ENCODE results near the gene CCNY. TPM values are rescaled to one million over a fixed set of nuclear protein-coding genes. Genes with fewer than 3 reads are reported as not detected.

The CCNY gene
- total and polyA plus RNA-seq, 2 of the 13 experiments (the other 11 are each of a cell fraction or from before 2014, with no cell fraction given) = 48.2 to 54.7 TPM

DNA sequence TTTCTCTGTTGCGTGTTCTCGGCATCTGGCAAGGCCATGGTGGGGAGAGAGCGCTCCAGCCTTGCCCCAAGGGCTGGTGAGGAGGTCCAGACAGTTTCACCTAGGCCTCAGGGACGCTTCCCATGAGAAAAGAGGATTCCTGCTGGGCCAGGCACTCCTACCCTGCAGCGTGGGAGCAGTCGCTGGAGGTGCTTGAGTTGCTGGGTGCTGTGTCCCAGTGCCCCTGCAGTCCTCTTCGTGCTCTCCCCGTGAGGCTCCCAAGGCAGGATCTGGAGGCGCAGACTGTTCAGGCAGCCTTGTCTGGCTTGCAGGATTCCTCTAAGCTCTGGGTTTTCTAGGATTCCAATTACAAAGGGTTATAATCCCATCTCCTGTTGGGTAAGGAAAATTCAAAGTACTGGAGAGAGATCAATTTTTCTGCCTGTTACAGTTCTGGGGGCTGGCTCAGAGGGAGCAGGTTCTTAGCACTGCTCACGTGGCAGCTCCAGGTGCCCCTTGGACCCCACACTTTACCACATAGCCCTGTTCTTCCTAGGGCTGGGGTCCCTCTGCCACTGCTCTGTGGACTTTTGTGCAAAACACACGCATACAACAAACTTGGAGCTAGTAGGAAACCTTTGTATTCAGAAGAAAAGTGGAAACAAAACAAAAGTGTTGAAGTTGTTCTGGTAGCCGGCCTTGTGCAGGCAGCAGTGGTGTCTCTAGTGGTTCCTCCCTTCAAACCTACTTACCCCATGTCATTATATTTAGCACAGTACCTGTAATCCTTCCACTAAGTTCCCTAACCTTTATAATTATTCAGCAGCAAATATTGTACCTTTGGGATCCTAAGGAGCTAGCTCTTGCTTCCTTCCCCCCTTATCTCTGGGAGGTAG lies 60.5 kb downstream of the CCNY start (continued):
- TF ChIP-seq MBNL3 (CRISPR knock-in tag; conservative IDR thresholded peaks at IDR 0.05) (no peak), ZNF446 (CRISPR knock-in tag; IDR thresholded peaks at IDR 0.05) (no peak), ZBTB7A (CRISPR knock-in tag; IDR thresholded peaks at IDR 0.05) (no peak), SSRP1 (CRISPR knock-in tag; IDR thresholded peaks at IDR 0.05) (no peak), GATA4 (IDR thresholded peaks at IDR 0.05; ENCODE audit: borderline replicate concordance, low read depth) (no peak), YEATS4 (CRISPR knock-in tag; IDR thresholded peaks at IDR 0.05; ENCODE audit: borderline replicate concordance) (no peak), ESRRA (CRISPR knock-in tag; IDR thresholded peaks at IDR 0.05; ENCODE audit: low read depth) (no peak), ZNF7 (CRISPR knock-in tag; IDR thresholded peaks at IDR 0.05) (no peak), NR2F6 (IDR thresholded peaks at IDR 0.05) (0 out of 2 replicates have a peak, but pooled peaks have one; percentile 9), NR2F6 (CRISPR knock-in tag; IDR thresholded peaks at IDR 0.05) (no peak), SAP130 (CRISPR knock-in tag; IDR thresholded peaks at IDR 0.05; ENCODE audit: low read depth) (no peak), KMT2B (CRISPR knock-in tag; IDR thresholded peaks at IDR 0.05) (no peak)
- TF ChIP-seq, protein P1, sequence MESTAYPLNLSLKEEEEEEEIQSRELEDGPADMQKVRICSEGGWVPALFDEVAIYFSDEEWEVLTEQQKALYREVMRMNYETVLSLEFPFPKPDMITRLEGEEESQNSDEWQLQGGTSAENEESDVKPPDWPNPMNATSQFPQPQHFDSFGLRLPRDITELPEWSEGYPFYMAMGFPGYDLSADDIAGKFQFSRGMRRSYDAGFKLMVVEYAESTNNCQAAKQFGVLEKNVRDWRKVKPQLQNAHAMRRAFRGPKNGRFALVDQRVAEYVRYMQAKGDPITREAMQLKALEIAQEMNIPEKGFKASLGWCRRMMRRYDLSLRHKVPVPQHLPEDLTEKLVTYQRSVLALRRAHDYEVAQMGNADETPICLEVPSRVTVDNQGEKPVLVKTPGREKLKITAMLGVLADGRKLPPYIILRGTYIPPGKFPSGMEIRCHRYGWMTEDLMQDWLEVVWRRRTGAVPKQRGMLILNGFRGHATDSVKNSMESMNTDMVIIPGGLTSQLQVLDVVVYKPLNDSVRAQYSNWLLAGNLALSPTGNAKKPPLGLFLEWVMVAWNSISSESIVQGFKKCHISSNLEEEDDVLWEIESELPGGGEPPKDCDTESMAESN (CRISPR knock-in tag; conservative IDR thresholded peaks at IDR 0.05) = no peak
- TF ChIP-seq, protein P2, sequence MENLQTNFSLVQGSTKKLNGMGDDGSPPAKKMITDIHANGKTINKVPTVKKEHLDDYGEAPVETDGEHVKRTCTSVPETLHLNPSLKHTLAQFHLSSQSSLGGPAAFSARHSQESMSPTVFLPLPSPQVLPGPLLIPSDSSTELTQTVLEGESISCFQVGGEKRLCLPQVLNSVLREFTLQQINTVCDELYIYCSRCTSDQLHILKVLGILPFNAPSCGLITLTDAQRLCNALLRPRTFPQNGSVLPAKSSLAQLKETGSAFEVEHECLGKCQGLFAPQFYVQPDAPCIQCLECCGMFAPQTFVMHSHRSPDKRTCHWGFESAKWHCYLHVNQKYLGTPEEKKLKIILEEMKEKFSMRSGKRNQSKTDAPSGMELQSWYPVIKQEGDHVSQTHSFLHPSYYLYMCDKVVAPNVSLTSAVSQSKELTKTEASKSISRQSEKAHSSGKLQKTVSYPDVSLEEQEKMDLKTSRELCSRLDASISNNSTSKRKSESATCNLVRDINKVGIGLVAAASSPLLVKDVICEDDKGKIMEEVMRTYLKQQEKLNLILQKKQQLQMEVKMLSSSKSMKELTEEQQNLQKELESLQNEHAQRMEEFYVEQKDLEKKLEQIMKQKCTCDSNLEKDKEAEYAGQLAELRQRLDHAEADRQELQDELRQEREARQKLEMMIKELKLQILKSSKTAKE (CRISPR knock-in tag; IDR thresholded peaks at IDR 0.05; ENCODE audit: borderline replicate concordance) = no peak
- TF ChIP-seq, protein P3, sequence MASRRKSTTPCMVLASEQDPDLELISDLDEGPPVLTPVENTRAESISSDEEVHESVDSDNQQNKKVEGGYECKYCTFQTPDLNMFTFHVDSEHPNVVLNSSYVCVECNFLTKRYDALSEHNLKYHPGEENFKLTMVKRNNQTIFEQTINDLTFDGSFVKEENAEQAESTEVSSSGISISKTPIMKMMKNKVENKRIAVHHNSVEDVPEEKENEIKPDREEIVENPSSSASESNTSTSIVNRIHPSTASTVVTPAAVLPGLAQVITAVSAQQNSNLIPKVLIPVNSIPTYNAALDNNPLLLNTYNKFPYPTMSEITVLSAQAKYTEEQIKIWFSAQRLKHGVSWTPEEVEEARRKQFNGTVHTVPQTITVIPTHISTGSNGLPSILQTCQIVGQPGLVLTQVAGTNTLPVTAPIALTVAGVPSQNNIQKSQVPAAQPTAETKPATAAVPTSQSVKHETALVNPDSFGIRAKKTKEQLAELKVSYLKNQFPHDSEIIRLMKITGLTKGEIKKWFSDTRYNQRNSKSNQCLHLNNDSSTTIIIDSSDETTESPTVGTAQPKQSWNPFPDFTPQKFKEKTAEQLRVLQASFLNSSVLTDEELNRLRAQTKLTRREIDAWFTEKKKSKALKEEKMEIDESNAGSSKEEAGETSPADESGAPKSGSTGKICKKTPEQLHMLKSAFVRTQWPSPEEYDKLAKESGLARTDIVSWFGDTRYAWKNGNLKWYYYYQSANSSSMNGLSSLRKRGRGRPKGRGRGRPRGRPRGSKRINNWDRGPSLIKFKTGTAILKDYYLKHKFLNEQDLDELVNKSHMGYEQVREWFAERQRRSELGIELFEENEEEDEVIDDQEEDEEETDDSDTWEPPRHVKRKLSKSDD (CRISPR knock-in tag; IDR thresholded peaks at IDR 0.05; ENCODE audit: low read depth) = no peak
- TF ChIP-seq, protein P4, sequence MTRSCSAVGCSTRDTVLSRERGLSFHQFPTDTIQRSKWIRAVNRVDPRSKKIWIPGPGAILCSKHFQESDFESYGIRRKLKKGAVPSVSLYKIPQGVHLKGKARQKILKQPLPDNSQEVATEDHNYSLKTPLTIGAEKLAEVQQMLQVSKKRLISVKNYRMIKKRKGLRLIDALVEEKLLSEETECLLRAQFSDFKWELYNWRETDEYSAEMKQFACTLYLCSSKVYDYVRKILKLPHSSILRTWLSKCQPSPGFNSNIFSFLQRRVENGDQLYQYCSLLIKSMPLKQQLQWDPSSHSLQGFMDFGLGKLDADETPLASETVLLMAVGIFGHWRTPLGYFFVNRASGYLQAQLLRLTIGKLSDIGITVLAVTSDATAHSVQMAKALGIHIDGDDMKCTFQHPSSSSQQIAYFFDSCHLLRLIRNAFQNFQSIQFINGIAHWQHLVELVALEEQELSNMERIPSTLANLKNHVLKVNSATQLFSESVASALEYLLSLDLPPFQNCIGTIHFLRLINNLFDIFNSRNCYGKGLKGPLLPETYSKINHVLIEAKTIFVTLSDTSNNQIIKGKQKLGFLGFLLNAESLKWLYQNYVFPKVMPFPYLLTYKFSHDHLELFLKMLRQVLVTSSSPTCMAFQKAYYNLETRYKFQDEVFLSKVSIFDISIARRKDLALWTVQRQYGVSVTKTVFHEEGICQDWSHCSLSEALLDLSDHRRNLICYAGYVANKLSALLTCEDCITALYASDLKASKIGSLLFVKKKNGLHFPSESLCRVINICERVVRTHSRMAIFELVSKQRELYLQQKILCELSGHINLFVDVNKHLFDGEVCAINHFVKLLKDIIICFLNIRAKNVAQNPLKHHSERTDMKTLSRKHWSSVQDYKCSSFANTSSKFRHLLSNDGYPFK (CRISPR knock-in tag; IDR thresholded peaks at IDR 0.05; ENCODE audit: borderline replicate concordance) = no peak
- TF ChIP-seq, protein P5, sequence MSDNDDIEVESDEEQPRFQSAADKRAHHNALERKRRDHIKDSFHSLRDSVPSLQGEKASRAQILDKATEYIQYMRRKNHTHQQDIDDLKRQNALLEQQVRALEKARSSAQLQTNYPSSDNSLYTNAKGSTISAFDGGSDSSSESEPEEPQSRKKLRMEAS (IDR thresholded peaks at IDR 0.05) = peak; percentile 77

Measured in HepG2 (cell line).